Type B pancreatic cell (in vitro differentiated cells): Measurements from ENCODE around the gene SEC24B. TPM values are rescaled to one million over a fixed set of nuclear protein-coding genes. Genes with fewer than 3 reads are reported as not detected.
"Not testable (repeated sequence)": the region's sequence is repeated elsewhere in the genome, so short reads cannot be mapped to it uniquely, and the experiment has no call there.

ENCODE experiments used
- DNase-seq: peaks from one replicate; pipeline ENCODE4 v3.0.0; 2021; ENCODE audit warnings: mixed read lengths; ENCODE audit not compliant: unreplicated experiment; ENCODE audit errors: extremely low spot score
- H3K27ac Mint-ChIP-seq: 2 replicates; pipeline ENCODE4 v1.8.0; 2021; ENCODE audit warnings: mild to moderate bottlenecking, mixed read lengths
- H3K27me3 Mint-ChIP-seq: 2 replicates; pipeline ENCODE4 v1.8.0; 2021; ENCODE audit warnings: mixed read lengths
- H3K36me3 Mint-ChIP-seq: 2 replicates; pipeline ENCODE4 v1.8.0; 2021; ENCODE audit warnings: mixed read lengths
- H3K4me1 Mint-ChIP-seq: one replicate; pipeline ENCODE4 v1.8.0; 2021; ENCODE audit warnings: mixed read lengths; ENCODE audit not compliant: unreplicated experiment
- H3K4me3 Mint-ChIP-seq: 2 replicates; pipeline ENCODE4 v1.8.0; 2021; ENCODE audit warnings: mild to moderate bottlenecking, mixed read lengths
- H3K9me3 Mint-ChIP-seq: 2 replicates; pipeline ENCODE4 v1.8.0; 2021; ENCODE audit warnings: mixed read lengths
- CTCF ChIP-seq: fragments of 200-600 bp; sonication (generic); conservative IDR thresholded peaks from 2 replicates; pipeline ENCODE4 v1.5.0; 2021; ENCODE audit warnings: antibody characterized with exemption, mild to moderate bottlenecking
- total RNA-seq: library from RNA; stranded (reverse); gene quantifications from 2 replicates; pipeline ENCODE4 v1.2.1, GENCODE V29; 2021; ENCODE audit warnings: low replicate concordance

The SEC24B gene
- total RNA-seq, 1 donor from 2014 or later: 37.4 TPM

- Mint-ChIP-seq H3K9me3 (peaks cover 5% of the 10 kb centered on the region), H3K27ac (peak overlapping the region; percentile 19), H3K36me3 (peaks cover 30% of the 10 kb centered on the region), H3K4me1 (peaks cover 49% of the 10 kb centered on the region), H3K4me3 (peak overlapping the region; percentile 7), H3K27me3 (no peaks in the 10 kb centered on the region)
- no peak for TF ChIP-seq CTCF
- DNase-seq: no peak
Observed at GRCh38 chr4:109441862-109442458, 8.3 kb downstream of the SEC24B start.

- Mint-ChIP-seq H3K4me3 (no peak overlapping the region), H3K4me1 (peaks cover 39% of the 10 kb centered on the region), H3K27me3 (no peaks in the 10 kb centered on the region), H3K27ac (peak overlapping the region; percentile 35), H3K36me3 (peaks cover 46% of the 10 kb centered on the region), H3K9me3 (peaks cover 5% of the 10 kb centered on the region)
- no peak for DNase-seq
- no peak for TF ChIP-seq CTCF
Observed at GRCh38 chr4:109444182-109444844, 10.7 kb downstream of the SEC24B start.

GRCh38 chr4:109447278-109447677, 13.7 kb downstream of the SEC24B start:
- Mint-ChIP-seq H3K9me3 (peaks cover 5% of the 10 kb centered on the region), H3K27me3 (no peaks in the 10 kb centered on the region), H3K27ac (no peak overlapping the region), H3K4me3 (no peak overlapping the region), H3K4me1 (peaks cover 21% of the 10 kb centered on the region), H3K36me3 (peaks cover 56% of the 10 kb centered on the region)
- no peak for DNase-seq
- no peak for TF ChIP-seq CTCF

GRCh38 chr4:109451544-109452273, 18.1 kb downstream of the SEC24B start:
- no peak for DNase-seq
- no peak for TF ChIP-seq CTCF
- Mint-ChIP-seq H3K36me3 (peaks cover 63% of the 10 kb centered on the region), H3K27ac (no peak overlapping the region), H3K27me3 (no peaks in the 10 kb centered on the region), H3K9me3 (peaks cover 4% of the 10 kb centered on the region), H3K4me1 (no peaks in the 10 kb centered on the region), H3K4me3 (no peak overlapping the region)

GRCh38 chr4:109453110-109453509, 19.5 kb downstream of the SEC24B start:
- H3K4me1 Mint-ChIP-seq, DNase-seq, H3K9me3 Mint-ChIP-seq, H3K27me3 Mint-ChIP-seq, H3K27ac Mint-ChIP-seq, H3K4me3 Mint-ChIP-seq: not testable (repeated sequence)
- H3K36me3 Mint-ChIP-seq: peaks cover 50% of the 10 kb centered on the region

GRCh38 chr4:109462297-109462696, 28.7 kb downstream of the SEC24B start:
- Mint-ChIP-seq H3K36me3 (peaks cover 32% of the 10 kb centered on the region), H3K27me3 (no peaks in the 10 kb centered on the region), H3K4me3 (no peak overlapping the region), H3K27ac (no peak overlapping the region), H3K9me3 (no peaks in the 10 kb centered on the region), H3K4me1 (no peaks in the 10 kb centered on the region)
- DNase-seq: no peak
- no peak for TF ChIP-seq CTCF
